T47D (cell line): ENCODE measurements around the gene CSTF3.
A peak's percentile ranks its signal among the peaks of the same experiment; 100 is the strongest.

Source experiments
- DNase-seq, 2 experiments: peaks; one replicate each; pipeline versions ENCODE4 v3.0.0 to v3.0.0-alpha.2; 2011 to 2012; ENCODE audit warnings: low read depth in 1 of 2, low spot score in 1 of 2
- JUND ChIP-seq: IDR thresholded peaks from 2 replicates; pipeline ENCODE4 v1.6.1; 2012; ENCODE audit warnings: low read depth
- in situ Hi-C: cut with HindIII; loops from 2 replicates; pipeline ENCODE4 v1.10.0; 2016; ENCODE audit warnings: low sequenced_read_pairs, low pct_unique_long_range_greater_than_20kb

Gene CSTF3

DNA sequence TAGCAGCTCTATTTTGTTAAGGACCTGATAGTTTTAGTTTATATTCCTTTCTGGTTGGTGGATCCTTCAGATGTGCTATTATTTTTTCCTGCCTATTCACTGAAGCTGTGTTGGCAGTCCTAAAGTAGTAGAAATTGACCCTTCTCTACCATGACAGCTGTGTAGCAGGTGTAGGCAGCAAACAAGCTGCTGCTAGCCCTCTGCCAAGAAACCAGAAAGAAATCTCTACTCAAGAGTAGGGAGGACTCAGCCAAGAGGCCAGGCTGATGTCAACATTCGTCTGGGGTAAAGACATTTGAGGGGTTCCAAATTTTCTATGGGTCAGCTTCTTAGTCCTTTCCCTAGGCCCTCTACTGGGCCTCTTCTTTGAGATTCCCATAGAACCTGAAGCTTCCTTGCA, 51.2 kb downstream of the CSTF3 start:
- no peak for TF ChIP-seq JUND
- in situ Hi-C loops, result no loop called here
- no peak for DNase-seq

DNA sequence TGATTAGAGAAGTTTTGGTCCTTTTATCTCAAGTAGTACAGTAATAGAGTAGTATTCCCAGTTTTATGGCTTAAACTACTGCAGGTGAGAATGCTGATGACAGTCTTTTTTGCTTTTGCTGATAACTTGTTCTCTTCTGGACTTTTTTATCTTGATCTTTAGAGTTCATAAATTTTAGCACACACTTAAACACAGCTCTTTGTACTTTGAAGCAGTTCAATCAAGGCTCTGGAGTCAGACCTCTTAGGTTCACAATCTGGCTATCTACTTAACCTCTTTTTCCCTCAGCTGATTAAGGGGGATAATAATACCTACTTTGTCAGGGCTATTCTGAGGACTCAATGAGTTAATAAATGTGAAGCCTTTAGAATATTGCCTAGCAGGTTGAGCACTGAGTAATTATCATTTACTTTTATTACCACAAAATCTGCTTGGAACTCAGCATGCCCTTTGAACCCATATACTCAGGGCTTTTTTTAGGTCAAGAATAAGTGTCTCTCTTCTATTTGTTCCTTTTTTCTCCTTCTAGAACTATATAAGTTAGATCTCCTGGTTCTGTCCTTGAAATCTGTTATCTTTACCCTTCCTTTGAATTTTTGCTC, 51.9 kb downstream of the CSTF3 start:
- no peak for TF ChIP-seq JUND
- no peak for DNase-seq
- in situ Hi-C loops, result no loop called here

DNA sequence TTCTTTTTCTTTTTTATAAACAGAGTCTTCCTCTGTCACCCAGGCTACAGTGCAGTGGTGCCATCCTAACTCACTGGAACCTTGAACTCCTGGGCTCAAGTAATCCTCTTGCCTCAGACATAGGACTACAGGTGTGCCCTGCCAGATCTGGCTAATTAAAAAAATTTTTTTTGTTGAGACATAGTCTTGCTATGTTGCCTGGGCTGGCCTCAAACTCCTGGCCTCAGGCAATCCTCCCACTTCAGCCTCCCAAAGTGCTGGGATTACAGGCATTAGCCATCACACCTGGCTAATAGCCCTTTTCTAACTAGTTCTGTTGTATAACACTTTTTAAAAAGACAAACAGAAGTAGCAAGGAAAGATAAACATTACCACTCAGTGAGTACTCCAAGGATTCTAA, 57.4 kb downstream of the CSTF3 start:
- TF ChIP-seq JUND, result no peak
- DNase-seq, result no peak
- in situ Hi-C loops, result no loop called here

DNA sequence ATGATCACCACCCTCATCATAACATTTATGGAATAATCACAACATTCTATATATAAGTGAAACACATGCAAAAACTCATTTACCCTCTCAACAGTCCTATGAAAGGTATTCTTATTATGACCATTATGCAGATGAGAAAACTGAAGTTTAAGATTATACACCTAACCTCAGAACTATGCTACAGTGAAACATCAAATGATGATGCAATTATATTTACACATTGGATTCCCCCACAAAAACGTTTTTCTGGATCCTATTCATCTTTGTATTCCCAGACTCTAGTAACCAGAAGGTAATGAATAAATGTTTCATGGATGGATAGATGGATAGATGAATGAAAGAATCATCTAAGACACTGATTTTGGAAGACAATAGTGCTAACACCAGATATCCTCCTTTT, 67.1 kb downstream of the CSTF3 start:
- in situ Hi-C loops, result no loop called here
- no peak for DNase-seq
- no peak for TF ChIP-seq JUND

DNA sequence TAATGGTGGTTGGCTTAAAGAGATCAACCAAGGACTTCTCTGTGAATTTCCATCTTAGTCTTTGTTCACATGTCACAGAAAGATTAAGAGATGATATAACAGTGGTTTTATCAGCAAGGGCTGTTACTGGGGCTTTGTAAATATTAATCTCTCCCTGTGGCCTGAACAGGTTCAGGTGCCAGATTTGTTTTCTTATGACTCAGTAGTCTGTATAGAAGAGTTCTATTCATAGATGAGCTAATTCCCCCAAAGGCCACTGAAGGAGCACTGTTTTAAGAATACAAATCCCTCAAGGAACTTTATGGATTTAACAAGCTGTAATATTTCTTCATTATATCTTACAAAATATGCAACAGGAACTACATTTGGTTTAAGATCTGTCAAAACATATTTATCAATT, 71.5 kb downstream of the CSTF3 start:
- TF ChIP-seq JUND, result no peak
- no peak for DNase-seq
- in situ Hi-C loops, result no loop called here

DNA sequence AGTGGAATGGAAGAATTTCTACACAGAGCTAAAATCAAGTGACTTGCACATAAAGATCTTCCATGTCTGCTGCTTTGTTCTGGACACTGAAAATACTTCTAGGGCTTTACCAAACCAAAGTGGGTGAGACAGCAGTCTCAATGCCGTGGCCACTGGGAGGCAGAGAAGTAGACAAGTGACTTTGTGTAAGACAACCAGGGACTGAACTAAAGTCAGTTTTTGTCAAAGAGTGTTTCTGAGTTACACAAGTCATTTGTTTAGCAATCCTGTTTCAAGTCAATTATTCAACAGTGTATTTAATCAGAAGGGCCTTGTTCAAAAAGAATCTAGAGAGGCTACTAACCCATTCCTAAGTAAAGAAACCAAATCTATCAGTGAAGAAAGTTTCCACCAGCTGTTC, 75.3 kb downstream of the CSTF3 start:
- TF ChIP-seq JUND, result no peak
- DNase-seq, result no peak
- in situ Hi-C loops, result no loop called here

DNA sequence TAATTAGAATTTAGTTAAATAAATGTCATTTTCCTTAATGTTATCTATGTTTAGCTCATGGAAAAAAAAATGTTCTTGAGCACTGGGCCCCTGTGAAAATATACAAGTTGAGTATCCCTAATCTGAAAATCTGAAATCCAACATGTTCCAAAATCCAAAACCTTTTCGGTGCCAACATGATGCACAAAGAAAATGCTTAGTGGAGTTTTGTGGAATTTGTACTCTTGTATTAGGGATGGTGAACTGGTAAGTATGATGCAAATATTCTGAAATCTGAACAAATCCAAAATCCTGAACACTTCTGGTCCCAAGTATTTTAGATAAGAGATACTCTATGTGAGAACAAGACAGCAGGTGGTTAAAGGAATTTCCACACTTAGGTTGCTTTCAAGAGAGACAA, 77.4 kb downstream of the CSTF3 start:
- TF ChIP-seq JUND, result no peak
- no peak for DNase-seq
- in situ Hi-C loops, result no loop called here

DNA sequence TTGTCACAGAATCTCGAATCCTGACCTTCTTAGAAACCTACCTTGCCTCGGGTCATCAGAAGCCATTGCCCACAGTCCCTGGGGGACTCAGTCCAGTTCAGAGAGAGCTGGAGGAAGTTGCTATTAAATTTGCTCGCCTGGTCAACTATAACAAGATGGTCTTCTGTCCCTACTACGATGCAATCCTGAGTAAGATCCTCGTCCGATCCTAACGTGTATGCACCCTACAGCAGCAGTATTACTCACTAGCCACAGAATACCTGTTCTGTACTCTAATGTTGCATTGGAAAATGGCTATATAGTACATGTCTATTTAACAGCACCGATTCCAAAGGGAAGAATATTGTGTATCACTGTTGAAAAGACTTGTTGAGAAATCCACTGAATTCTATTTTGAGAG, 88.8 kb downstream of the CSTF3 start:
- no peak for DNase-seq
- no peak for TF ChIP-seq JUND
- in situ Hi-C loops, result no loop called here

DNA sequence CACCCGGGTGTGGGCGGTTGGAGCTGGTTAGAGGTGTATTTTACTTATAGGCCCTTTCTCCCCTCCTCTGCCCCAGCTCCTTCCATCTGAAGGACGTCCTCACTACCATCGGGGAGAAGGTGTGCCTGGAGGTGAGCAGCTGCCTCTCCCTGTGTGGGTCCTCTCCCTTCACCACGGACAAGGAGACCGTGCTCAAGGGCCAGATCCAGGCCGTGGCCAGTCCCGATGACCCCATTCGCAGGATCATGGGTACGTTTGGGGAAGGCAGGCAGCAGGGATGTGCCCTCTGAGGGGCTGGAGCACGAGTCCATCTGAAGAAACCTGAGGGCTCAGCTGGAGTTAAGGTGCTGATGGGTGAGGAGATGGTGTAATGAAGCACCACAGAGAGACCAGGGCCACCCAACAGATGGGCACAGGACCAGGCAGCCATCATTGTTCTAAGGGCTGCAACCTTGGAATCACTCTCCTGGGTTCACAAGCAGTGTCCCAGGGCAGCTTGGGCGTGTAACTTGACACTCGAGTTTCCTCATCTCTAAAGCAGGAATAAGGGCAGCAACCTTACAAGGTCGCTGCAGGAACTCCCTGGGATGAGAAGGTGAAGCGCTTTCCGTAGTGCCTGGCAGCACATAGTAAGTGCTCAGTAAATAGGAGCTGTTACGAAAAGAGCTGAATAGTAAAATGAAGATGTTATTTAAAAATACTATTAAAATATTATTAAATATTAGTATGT, 92.5 kb downstream of the CSTF3 start:
- no peak for DNase-seq
- in situ Hi-C loops, result no loop called here
- no peak for TF ChIP-seq JUND

DNA sequence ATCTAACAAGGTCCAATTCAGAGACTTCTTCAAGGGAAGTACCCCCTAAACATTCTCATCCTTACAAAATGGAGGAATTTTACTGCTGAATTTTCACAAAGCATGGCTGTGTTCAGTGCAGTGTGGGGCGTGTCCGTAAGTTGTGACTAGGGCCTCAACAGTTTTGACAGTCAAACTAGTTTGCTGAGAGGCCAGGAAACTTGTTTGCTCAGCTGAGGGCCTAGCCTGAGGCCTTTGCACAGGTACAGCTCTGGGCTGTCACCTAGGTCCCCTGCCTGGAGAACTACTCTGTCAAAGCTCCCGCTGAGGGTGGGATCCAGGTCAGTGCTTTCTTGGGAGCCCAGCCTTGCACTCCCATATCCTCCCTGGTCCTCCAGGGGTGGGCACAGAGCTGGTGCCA, 94.0 kb downstream of the CSTF3 start:
- in situ Hi-C loops, result no loop called here

DNA sequence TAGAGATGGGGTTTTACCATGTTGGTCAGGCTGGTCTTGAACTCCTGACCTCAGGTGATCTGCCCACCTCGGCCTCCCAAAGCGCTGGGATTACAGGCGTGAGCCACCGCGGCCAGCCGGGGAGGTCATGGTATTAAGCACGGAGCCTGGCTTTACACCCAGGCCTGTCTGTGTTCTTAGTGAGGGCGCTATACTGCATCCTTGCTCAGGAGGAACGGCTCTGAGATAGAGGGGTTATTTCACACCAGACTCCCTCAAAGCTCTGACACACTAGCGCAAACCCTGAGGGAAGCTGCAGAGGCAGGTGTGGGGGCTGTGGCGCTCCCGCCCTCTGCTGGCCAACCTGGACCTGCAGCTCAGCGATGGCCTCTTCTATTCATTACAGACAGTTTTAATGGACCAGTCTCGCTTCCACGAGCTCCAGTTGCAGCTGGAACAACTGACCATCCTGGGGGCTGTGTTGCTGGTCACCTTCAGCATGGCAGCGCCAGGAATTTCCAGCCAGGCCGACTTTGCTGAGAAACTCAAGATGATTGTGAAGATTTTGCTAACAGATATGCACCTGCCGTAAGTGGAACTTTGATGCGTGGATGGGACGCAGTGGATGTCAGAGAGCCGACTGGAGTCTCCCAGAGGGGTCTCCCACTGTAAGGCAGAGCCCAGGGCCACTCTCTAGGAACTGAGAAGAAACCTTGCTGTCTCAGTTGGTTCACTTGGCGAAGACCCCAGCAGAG, 95.7 kb downstream of the CSTF3 start:
- DNase-seq, result peak; percentile 52 to 80

More for the DNA sequence above, 94.0 kb downstream of the CSTF3 start:
- peak in 1 of 2 experiments; percentile 63 for DNase-seq
- TF ChIP-seq JUND, result no peak

DNA sequence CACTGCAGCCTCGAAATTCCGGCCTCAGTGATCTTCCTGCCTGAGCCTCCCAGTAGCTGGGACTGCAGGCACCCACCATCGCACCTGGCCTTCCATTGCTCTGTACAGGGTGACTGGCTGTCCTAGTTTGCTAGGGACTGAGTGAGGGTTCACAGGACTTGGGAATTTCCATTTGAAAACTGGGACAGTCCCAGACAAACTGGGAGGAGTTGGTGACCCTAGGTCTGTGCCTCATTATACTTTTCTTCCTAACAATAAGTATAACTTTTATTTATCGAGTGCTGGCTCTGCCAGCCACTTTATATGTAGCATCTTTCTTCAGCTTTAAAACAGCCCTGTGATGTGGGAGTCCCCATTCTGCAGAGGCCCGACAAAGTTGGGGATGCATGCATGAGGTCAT, 96.4 kb downstream of the CSTF3 start:
- in situ Hi-C loops, result no loop called here
- DNase-seq, result no peak
- no peak for TF ChIP-seq JUND

More for the DNA sequence above, 95.7 kb downstream of the CSTF3 start:
- TF ChIP-seq JUND, result no peak
- in situ Hi-C loops, result no loop called here
